ENCODE measurements around the gene SLC16A13.

DNA sequence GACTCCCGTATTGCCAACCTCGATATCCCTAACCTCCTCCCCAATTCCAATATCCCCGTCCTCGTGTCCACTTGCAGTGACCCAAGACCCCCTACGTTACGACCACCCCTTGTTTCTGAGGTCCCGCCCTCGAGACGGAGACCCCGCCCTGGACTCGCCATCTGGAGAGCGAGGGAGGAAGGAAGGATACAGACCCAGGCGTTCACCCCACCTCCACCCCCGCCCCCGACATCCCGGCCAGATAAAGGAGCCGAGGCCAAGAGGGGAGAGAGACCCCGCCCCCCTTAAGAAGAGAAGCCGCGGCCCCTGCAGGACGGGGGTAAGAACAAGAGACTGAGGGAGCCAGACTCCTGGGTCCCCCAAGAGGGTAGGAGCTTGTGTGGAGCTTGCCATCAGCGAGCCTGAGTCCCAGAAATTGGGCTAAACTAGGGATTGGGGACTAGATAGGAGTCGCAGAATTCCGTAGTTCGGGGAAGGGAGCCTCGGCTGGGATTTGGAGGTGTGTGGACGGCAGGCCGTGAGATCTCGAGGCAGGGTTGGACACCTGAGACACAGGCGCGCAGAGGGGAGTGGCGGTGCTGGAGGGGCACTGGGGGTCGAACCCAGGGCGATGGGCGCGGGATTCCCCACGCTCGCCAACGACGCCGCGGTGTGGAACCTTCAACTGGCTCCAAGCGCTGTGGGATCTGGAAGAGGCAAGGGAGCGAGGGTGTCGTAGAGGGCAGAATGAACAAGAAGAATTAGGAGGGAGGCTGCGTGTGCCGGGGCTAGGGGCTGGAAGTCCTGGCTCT lies 12.8 kb upstream of the SLC16A13 start, which contains the start of gene BCL6B:
- TF ChIP-seq EZH2 (IDR thresholded peaks at IDR 0.05; ENCODE audit: insufficient read depth, poor library complexity, severe bottlenecking) (no peak), EZH2phosphoT487 (IDR thresholded peaks at IDR 0.05; ENCODE audit: insufficient read depth, low read depth) (no peak)
